MCF 10A (cell line): ENCODE results near the gene CLEC16A. TPM values are rescaled to one million over a fixed set of nuclear protein-coding genes. Genes with fewer than 3 reads are reported as not detected.
"Not testable (repeated sequence)": the region's sequence is repeated elsewhere in the genome, so short reads cannot be mapped to it uniquely, and the experiment has no call there.

ENCODE experiments used
- BruUV-seq: library from RNA; stranded (reverse); fragments of 400-500 nt; replicated peaks from 2 replicates; lab custom pipeline; 2021; lab: Mats Ljungman, UMichigan
- CTCF ChIA-PET: fragments of 300-600 bp; sonication (Branson Sonifier 250); formaldehyde crosslinking; extraction: SDS; loops from one replicate; lab custom pipeline; 2021; ENCODE audit warnings: antibody characterized with exemption, inconsistent platforms; lab: Yijun Ruan, JAX
- POLR2A ChIA-PET: fragments of 300-600, 350-650 bp; sonication (Branson Sonifier 250); formaldehyde crosslinking; extraction: SDS; loops from one replicate; lab custom pipeline; 2020; ENCODE audit warnings: antibody characterized with exemption, inconsistent platforms; lab: Yijun Ruan, JAX
- DNase-seq: peaks from one replicate; pipeline ENCODE4 v3.0.0-alpha.2; 2018; ENCODE audit not compliant: unreplicated experiment
- H3K27ac Mint-ChIP-seq: one replicate; pipeline ENCODE4 v1.8.0; 2022; ENCODE audit warnings: mild to moderate bottlenecking, low read depth, mixed read lengths; ENCODE audit not compliant: unreplicated experiment
- H3K27me3 Mint-ChIP-seq: one replicate; pipeline ENCODE4 v1.8.0; 2022; ENCODE audit warnings: mixed read lengths; ENCODE audit not compliant: insufficient read depth, unreplicated experiment
- H3K36me3 Mint-ChIP-seq: one replicate; pipeline ENCODE4 v1.8.0; 2022; ENCODE audit warnings: mild to moderate bottlenecking, moderate library complexity, mixed read lengths; ENCODE audit not compliant: insufficient read depth, unreplicated experiment
- H3K4me1 Mint-ChIP-seq: one replicate; pipeline ENCODE4 v1.8.0; 2022; ENCODE audit warnings: mixed read lengths; ENCODE audit not compliant: insufficient read depth, unreplicated experiment
- H3K4me3 Mint-ChIP-seq: one replicate; pipeline ENCODE4 v1.8.0; 2022; ENCODE audit warnings: mild to moderate bottlenecking, moderate library complexity, mixed read lengths; ENCODE audit not compliant: unreplicated experiment
- H3K9me3 Mint-ChIP-seq: one replicate; pipeline ENCODE4 v1.8.0; 2022; ENCODE audit warnings: mixed read lengths; ENCODE audit not compliant: unreplicated experiment
- CTCF ChIP-seq: fragments of 200-600 bp; IDR thresholded peaks from one replicate; pipeline ENCODE4 v1.8.0; 2022; ENCODE audit warnings: antibody characterized with exemption, mild to moderate bottlenecking; ENCODE audit not compliant: unreplicated experiment
- intact Hi-C: fragments of 100-400 bp; cut with micrococcal nuclease; formaldehyde crosslinking; loops from 2 replicates; pipeline ENCODE4 v1.14.1; 2022
- total RNA-seq: library from RNA; stranded (reverse); gene quantifications from 2 replicates; pipeline ENCODE4 v1.2.3, GENCODE V29; 2022

The CLEC16A gene
- total RNA-seq, 1 experiment from 2014 or later = 32.4 TPM

GRCh38 chr16:10923650-10924214, 20.6 kb upstream of the CLEC16A start:
- intact Hi-C loops = no loop called here
- Mint-ChIP-seq H3K9me3 (no peaks in the 10 kb centered on the region), H3K36me3 (peaks cover 17% of the 10 kb centered on the region), H3K4me3 (no peak overlapping the region), H3K27me3 (no peaks in the 10 kb centered on the region), H3K4me1 (no peaks in the 10 kb centered on the region), H3K27ac (no peak overlapping the region)
- DNase-seq = no peak
- ChIA-PET CTCF (interaction anchor here (1.4 to 1.9 kb wide), 5 partner anchors 8 to 186 kb away, joined by 3 to 7 read pairs (median 3); partner anchors contain the start of gene NUBP1), POLR2A (no interaction called here)
- no peak for TF ChIP-seq CTCF
- no TSS peak for BruUV-seq

- POLR2A ChIA-PET = interaction anchor here (1.0 kb wide), 1 partner anchor 181 kb away, joined by 3 read pairs; the partner anchor contains the start of gene NUBP1
- H3K4me3 Mint-ChIP-seq, H3K27me3 Mint-ChIP-seq, H3K9me3 Mint-ChIP-seq, H3K27ac Mint-ChIP-seq, BruUV-seq, intact Hi-C loops, H3K4me1 Mint-ChIP-seq, DNase-seq: not testable (repeated sequence)
- H3K36me3 Mint-ChIP-seq = peaks cover 26% of the 10 kb centered on the region
- CTCF ChIA-PET = interaction anchor here (1.3 to 2.4 kb wide), 3 partner anchors 10 to 403 kb away, joined by 3 to 11 read pairs (median 5); no protein-coding TSS in a partner anchor
Measured at GRCh38 chr16:10925285-10925684, 19.1 kb upstream of the CLEC16A start.

GRCh38 chr16:10926094-10926493, 18.3 kb upstream of the CLEC16A start:
- no peak for TF ChIP-seq CTCF
- Mint-ChIP-seq H3K4me3 (no peak overlapping the region), H3K27ac (no peak overlapping the region), H3K4me1 (no peaks in the 10 kb centered on the region), H3K27me3 (no peaks in the 10 kb centered on the region), H3K36me3 (peaks cover 31% of the 10 kb centered on the region), H3K9me3 (no peaks in the 10 kb centered on the region)
- no TSS peak for BruUV-seq
- CTCF ChIA-PET = interaction anchor here (0.9 to 2.4 kb wide), 3 partner anchors 182 to 404 kb away, joined by 3 to 11 read pairs (median 5); no protein-coding TSS in a partner anchor
- POLR2A ChIA-PET = interaction anchor here (1.0 kb wide), 1 partner anchor 182 kb away, joined by 3 read pairs; the partner anchor contains the start of gene NUBP1
- intact Hi-C loops = no loop called here
- DNase-seq = no peak

- H3K9me3 Mint-ChIP-seq = no peaks in the 10 kb centered on the region
- no peaks in the 10 kb centered on the region for H3K27me3 Mint-ChIP-seq
- H3K4me3 Mint-ChIP-seq = no peak overlapping the region
- no peaks in the 10 kb centered on the region for H3K4me1 Mint-ChIP-seq
- ChIA-PET CTCF (interaction anchor here (0.7 to 2.4 kb wide), 3 partner anchors 37 to 190 kb away, joined by 3 to 11 read pairs (median 3); no protein-coding TSS in a partner anchor), POLR2A (interaction anchor here (0.6 to 0.8 kb wide), 2 partner anchors 15 to 287 kb away, joined by 3 to 4 read pairs; partner anchors contain the start of gene DEXI)
- BruUV-seq = no TSS peak
- no peak for TF ChIP-seq CTCF
- intact Hi-C loops = no loop called here
- DNase-seq = no peak
- no peak overlapping the region for H3K27ac Mint-ChIP-seq
- peaks cover 38% of the 10 kb centered on the region for H3K36me3 Mint-ChIP-seq
Measured at GRCh38 chr16:10926867-10927266, 17.5 kb upstream of the CLEC16A start.
